ENCODE measurements around the gene NTN1. TPM values are rescaled to one million over a fixed set of nuclear protein-coding genes. Genes with fewer than 3 reads are reported as not detected.

Gene NTN1
- total RNA-seq, 1 experiment from 2014 or later, result 17.7 TPM

- no TSS peak for BruUV-seq (replicated peaks)
- no peak overlapping the region for H3K4me2 ChIP-seq
- ChIA-PET POLR2A (ENCODE audit: unreplicated experiment) (no interaction called here), CTCF (no interaction called here)
- H4K20me1 ChIP-seq (ENCODE audit: insufficient read depth), result no peaks in the 10 kb centered on the region
- no peaks in the 10 kb centered on the region for H3K36me3 ChIP-seq (ENCODE audit: low read depth)
- TF ChIP-seq EZH2 (IDR thresholded peaks at IDR 0.05; ENCODE audit: low read depth), result no peak
- TF ChIP-seq, protein P1, sequence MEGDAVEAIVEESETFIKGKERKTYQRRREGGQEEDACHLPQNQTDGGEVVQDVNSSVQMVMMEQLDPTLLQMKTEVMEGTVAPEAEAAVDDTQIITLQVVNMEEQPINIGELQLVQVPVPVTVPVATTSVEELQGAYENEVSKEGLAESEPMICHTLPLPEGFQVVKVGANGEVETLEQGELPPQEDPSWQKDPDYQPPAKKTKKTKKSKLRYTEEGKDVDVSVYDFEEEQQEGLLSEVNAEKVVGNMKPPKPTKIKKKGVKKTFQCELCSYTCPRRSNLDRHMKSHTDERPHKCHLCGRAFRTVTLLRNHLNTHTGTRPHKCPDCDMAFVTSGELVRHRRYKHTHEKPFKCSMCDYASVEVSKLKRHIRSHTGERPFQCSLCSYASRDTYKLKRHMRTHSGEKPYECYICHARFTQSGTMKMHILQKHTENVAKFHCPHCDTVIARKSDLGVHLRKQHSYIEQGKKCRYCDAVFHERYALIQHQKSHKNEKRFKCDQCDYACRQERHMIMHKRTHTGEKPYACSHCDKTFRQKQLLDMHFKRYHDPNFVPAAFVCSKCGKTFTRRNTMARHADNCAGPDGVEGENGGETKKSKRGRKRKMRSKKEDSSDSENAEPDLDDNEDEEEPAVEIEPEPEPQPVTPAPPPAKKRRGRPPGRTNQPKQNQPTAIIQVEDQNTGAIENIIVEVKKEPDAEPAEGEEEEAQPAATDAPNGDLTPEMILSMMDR (conservative IDR thresholded peaks at IDR 0.05), result no peak
- H3F3A ChIP-seq (ENCODE audit: insufficient read depth, low read depth), result no peaks in the 10 kb centered on the region
- no peak for DNase-seq
- no peaks in the 10 kb centered on the region for H3K79me2 ChIP-seq (ENCODE audit: low read depth)
- H3K27me3 ChIP-seq (ENCODE audit: insufficient read depth, low read depth), result no peaks in the 10 kb centered on the region
- H3K4me3 ChIP-seq, result no peak overlapping the region
- H2AFZ ChIP-seq, result no peak overlapping the region
- no peaks in the 10 kb centered on the region for H3K9me2 ChIP-seq (ENCODE audit: insufficient read depth)
- no peaks in the 10 kb centered on the region for H3K9me3 ChIP-seq (ENCODE audit: insufficient read depth, low read depth)
- H3K27ac ChIP-seq, result no peak overlapping the region
- no peaks in the 10 kb centered on the region for H3K4me1 ChIP-seq (replicated peaks; ENCODE audit: insufficient read depth)
- intact Hi-C loops (cut with micrococcal nuclease; ENCODE audit: unreplicated experiment), result no loop called here
Measured at GRCh38 chr17:9273428-9274391, 252.4 kb downstream of the NTN1 start.

DNA sequence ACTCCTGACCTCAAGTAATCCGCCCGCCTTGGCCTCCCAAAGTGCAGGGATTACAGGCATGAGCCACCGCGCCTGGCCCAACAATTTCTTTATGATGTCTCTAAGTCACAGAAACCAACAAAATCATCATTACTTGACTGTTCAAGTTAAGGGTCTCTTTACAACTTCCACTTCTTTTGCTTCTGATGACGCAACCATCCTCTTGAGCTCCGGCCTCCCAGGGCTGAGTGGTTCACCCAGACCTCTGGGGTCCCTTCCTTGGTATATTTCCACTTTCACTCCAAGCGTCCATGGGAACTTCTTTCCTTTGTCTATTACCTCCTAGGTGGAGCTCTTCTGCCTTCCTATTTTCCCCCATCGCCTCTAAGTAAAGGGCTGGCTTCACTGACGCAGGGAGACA, 253.7 kb downstream of the NTN1 start:
- H3K9me2 ChIP-seq (ENCODE audit: insufficient read depth), result no peaks in the 10 kb centered on the region
- H3K27me3 ChIP-seq (ENCODE audit: insufficient read depth, low read depth), result no peaks in the 10 kb centered on the region
- no peaks in the 10 kb centered on the region for H4K20me1 ChIP-seq (ENCODE audit: insufficient read depth)
- H3K4me2 ChIP-seq, result no peak overlapping the region
- no TSS peak for BruUV-seq (replicated peaks)
- ChIA-PET POLR2A (ENCODE audit: unreplicated experiment) (no interaction called here), CTCF (no interaction called here)
- H3F3A ChIP-seq (ENCODE audit: insufficient read depth, low read depth), result no peaks in the 10 kb centered on the region
- TF ChIP-seq, protein P1 (conservative IDR thresholded peaks at IDR 0.05), result no peak
- no peak for TF ChIP-seq EZH2 (IDR thresholded peaks at IDR 0.05; ENCODE audit: low read depth)
- intact Hi-C loops (cut with micrococcal nuclease; ENCODE audit: unreplicated experiment), result no loop called here
- no peaks in the 10 kb centered on the region for H3K4me1 ChIP-seq (replicated peaks; ENCODE audit: insufficient read depth)
- H3K9me3 ChIP-seq (ENCODE audit: insufficient read depth, low read depth), result no peaks in the 10 kb centered on the region
- H2AFZ ChIP-seq, result no peak overlapping the region
- H3K79me2 ChIP-seq (ENCODE audit: low read depth), result no peaks in the 10 kb centered on the region
- no peak for DNase-seq
- no peak overlapping the region for H3K4me3 ChIP-seq
- H3K27ac ChIP-seq, result no peak overlapping the region
- no peaks in the 10 kb centered on the region for H3K36me3 ChIP-seq (ENCODE audit: low read depth)

- no peaks in the 10 kb centered on the region for H3K9me2 ChIP-seq (ENCODE audit: insufficient read depth)
- H3K9me3 ChIP-seq (ENCODE audit: insufficient read depth, low read depth), result no peaks in the 10 kb centered on the region
- H2AFZ ChIP-seq, result no peak overlapping the region
- no peaks in the 10 kb centered on the region for H3K79me2 ChIP-seq (ENCODE audit: low read depth)
- H3K36me3 ChIP-seq (ENCODE audit: low read depth), result no peaks in the 10 kb centered on the region
- POLR2A ChIA-PET (ENCODE audit: unreplicated experiment), result interaction anchor here (0.7 kb wide), 1 partner anchor 1058 kb away, joined by 3 read pairs; no protein-coding TSS in a partner anchor
- BruUV-seq (replicated peaks), result no TSS peak
- intact Hi-C loops (cut with micrococcal nuclease; ENCODE audit: unreplicated experiment), result no loop called here
- no peak for DNase-seq
- CTCF ChIA-PET, result no interaction called here
- H3K4me1 ChIP-seq (replicated peaks; ENCODE audit: insufficient read depth), result no peaks in the 10 kb centered on the region
- H3K27me3 ChIP-seq (ENCODE audit: insufficient read depth, low read depth), result no peaks in the 10 kb centered on the region
- H3K4me3 ChIP-seq, result no peak overlapping the region
- H3F3A ChIP-seq (ENCODE audit: insufficient read depth, low read depth), result no peaks in the 10 kb centered on the region
- H3K4me2 ChIP-seq, result no peak overlapping the region
- no peaks in the 10 kb centered on the region for H4K20me1 ChIP-seq (ENCODE audit: insufficient read depth)
- no peak overlapping the region for H3K27ac ChIP-seq
- TF ChIP-seq EZH2 (IDR thresholded peaks at IDR 0.05; ENCODE audit: low read depth), result no peak
- TF ChIP-seq, protein P1 (conservative IDR thresholded peaks at IDR 0.05), result no peak
Measured at GRCh38 chr17:9279893-9280292, 258.6 kb downstream of the NTN1 start.

Data from PC-9 (cell line).